ENCODE results near the gene LIPA.

Gene LIPA

GRCh38 chr10:89238956-89239644 is 12.5 kb downstream of the LIPA start:
- no peak for DNase-seq

- DNase-seq: no peak
Observed at GRCh38 chr10:89237849-89238248, 13.7 kb downstream of the LIPA start.

GRCh38 chr10:89236226-89236797 is 15.3 kb downstream of the LIPA start:
- no peak for DNase-seq

GRCh38 chr10:89235073-89235798 is 16.3 kb downstream of the LIPA start:
- no peak for DNase-seq

GRCh38 chr10:89233033-89233432 is 18.5 kb downstream of the LIPA start:
- DNase-seq: no peak

- no peak for DNase-seq
Observed at GRCh38 chr10:89228962-89229361, 22.6 kb downstream of the LIPA start.

GRCh38 chr10:89228146-89228545 is 23.4 kb downstream of the LIPA start:
- no peak for DNase-seq

- DNase-seq: no peak
Observed at GRCh38 chr10:89226891-89227290, 24.7 kb downstream of the LIPA start.

GRCh38 chr10:89224739-89225443 is 26.7 kb downstream of the LIPA start:
- DNase-seq: no peak

- DNase-seq: no peak
Observed at GRCh38 chr10:89221919-89222318, 29.7 kb downstream of the LIPA start.

- DNase-seq: no peak
Observed at GRCh38 chr10:89219513-89220218, 31.9 kb downstream of the LIPA start.

GRCh38 chr10:89217057-89217990 is 34.3 kb downstream of the LIPA start:
- DNase-seq: peak; percentile 65

GRCh38 chr10:89216056-89216455 is 35.5 kb downstream of the LIPA start:
- no peak for DNase-seq

GRCh38 chr10:89215511-89215910 is 36.1 kb downstream of the LIPA start:
- no peak for DNase-seq

- DNase-seq: no peak
Observed at GRCh38 chr10:89214566-89215165, 36.9 kb downstream of the LIPA start.

GRCh38 chr10:89213191-89213808 is 38.3 kb downstream of the LIPA start:
- DNase-seq: peak; percentile 39

GRCh38 chr10:89210794-89211425 is 40.7 kb downstream of the LIPA start:
- no peak for DNase-seq

GRCh38 chr10:89209718-89210117 is 41.9 kb downstream of the LIPA start:
- no peak for DNase-seq

GRCh38 chr10:89207801-89208551 is 43.6 kb downstream of the LIPA start:
- peak; percentile 50 for DNase-seq
